B cell (primary cell): ENCODE measurements around the gene NKTR. TPM values are rescaled to one million over a fixed set of nuclear protein-coding genes. Genes with fewer than 3 reads are reported as not detected.

Experiments used
- ATAC-seq: fragments of 200-7000 bp; cut with Tn5 transposase; one replicate; pipeline ENCODE4 v1.10.0; 2021; ENCODE audit warnings: low read depth, mild to moderate bottlenecking, moderate number of reproducible peaks, moderate library complexity
- CTCF ChIA-PET: fragments of 350-600 bp; sonication (Branson Sonifier 250); formaldehyde crosslinking; loops from one replicate; lab custom pipeline; 2021; ENCODE audit warnings: antibody characterized with exemption, inconsistent platforms; lab: Charles Lee
- POLR2A ChIA-PET: fragments of 350-600 bp; sonication (Branson Sonifier 250); formaldehyde crosslinking; loops from one replicate; lab custom pipeline; 2021; ENCODE audit warnings: antibody characterized with exemption; lab: Charles Lee
- DNase-seq: peaks from one replicate; pipeline ENCODE4 v3.0.0; 2013
- H2AFZ ChIP-seq: 2 replicates; pipeline ENCODE4 v1.6.1; 2012; ENCODE audit warnings: mild to moderate bottlenecking, low read depth, low read length; ENCODE audit not compliant: insufficient read depth, poor library complexity, severe bottlenecking
- H3K27ac ChIP-seq, 2 donors: 1 replicate in 1 of 2; 2 replicates in 1 of 2; pipeline ENCODE4 v1.5.1; 2012 to 2013; ENCODE audit warnings: low read length in 2 of 2, mild to moderate bottlenecking in 2 of 2, moderate library complexity in 1 of 2
- H3K27me3 ChIP-seq, 4 experiments: fragments of 200-600 bp in 1 of 4; sonication (generic) in 1 of 4; replicated peaks in 1 of 4; 1 replicate in 2 of 4; 2 replicates in 2 of 4; pipeline versions ENCODE4 v1.6.1 to v1.7.0; 2013 to 2016; ENCODE audit warnings: low read length in 3 of 4, mild to moderate bottlenecking in 2 of 4, mixed read lengths in 1 of 4, moderate library complexity in 1 of 4; ENCODE audit not compliant: insufficient read depth in 4 of 4, control insufficient read depth in 3 of 4; ENCODE audit errors: control extremely low read depth in 1 of 4
- H3K36me3 ChIP-seq, 2 experiments: replicated peaks in 1 of 2; 1 replicate in 1 of 2; 2 replicates in 1 of 2; pipeline versions ENCODE4 v1.6.1 to v1.7.1; 2013; ENCODE audit warnings: low read length in 1 of 2; ENCODE audit not compliant: insufficient read depth in 2 of 2, control insufficient read depth in 1 of 2; ENCODE audit errors: control extremely low read depth in 1 of 2, extremely low read depth in 1 of 2
- H3K4me1 ChIP-seq, 2 donors: fragments of 200-600 bp in 1 of 2; sonication (generic) in 1 of 2; 1 replicate in 1 of 2; 2 replicates in 1 of 2; pipeline versions ENCODE4 v1.5.1 to v1.6.1; 2013 to 2017; ENCODE audit warnings: low read length in 2 of 2; ENCODE audit not compliant: control insufficient read depth in 2 of 2, insufficient read depth in 2 of 2
- H3K4me2 ChIP-seq: replicated peaks from 2 replicates; pipeline ENCODE3; 2012; ENCODE audit warnings: mild to moderate bottlenecking, low read depth, low read length; ENCODE audit not compliant: poor library complexity, severe bottlenecking
- H3K4me3 ChIP-seq, 5 experiments: fragments of 200-600 bp in 1 of 5; sonication (generic) in 1 of 5; 1 replicate in 3 of 5; 2 replicates in 2 of 5; pipeline versions ENCODE4 v1.5.1 to v1.7.0; 2011 to 2016; ENCODE audit warnings: low read length in 4 of 5, mild to moderate bottlenecking in 4 of 5, low read depth in 2 of 5, control low read depth in 1 of 5, moderate library complexity in 1 of 5; ENCODE audit not compliant: insufficient read depth in 1 of 5; ENCODE audit errors: control extremely low read depth in 1 of 5, extremely low read depth in 1 of 5
- H3K79me2 ChIP-seq: fragments of 200-600 bp; sonication (generic); one replicate; pipeline ENCODE4 v1.6.0; 2016; ENCODE audit warnings: low read length; ENCODE audit not compliant: control insufficient read depth, insufficient read depth
- H3K9ac ChIP-seq: fragments of 200-600 bp; sonication (generic); 2 replicates; pipeline ENCODE4 v1.6.1; 2017; ENCODE audit warnings: mild to moderate bottlenecking, low read length, moderate library complexity
- H3K9me3 ChIP-seq, 3 donors: one replicate each; pipeline versions ENCODE4 v1.6.1 to v1.7.1; 2013; ENCODE audit warnings: low read length in 2 of 3; ENCODE audit not compliant: control insufficient read depth in 2 of 3, insufficient read depth in 1 of 3; ENCODE audit errors: control extremely low read depth in 1 of 3
- H4K20me1 ChIP-seq: 2 replicates; pipeline ENCODE4 v1.6.0; 2012; ENCODE audit warnings: mild to moderate bottlenecking, low read length; ENCODE audit not compliant: insufficient read depth, control insufficient read depth, poor library complexity, severe bottlenecking
- H3K27ac Mint-ChIP-seq: one replicate; pipeline ENCODE4 v1.8.0; 2021; ENCODE audit warnings: mixed read lengths
- H3K27me3 Mint-ChIP-seq: one replicate; pipeline ENCODE4 v1.8.0; 2021; ENCODE audit warnings: mixed read lengths
- H3K4me1 Mint-ChIP-seq: one replicate; pipeline ENCODE4 v1.8.0; 2021; ENCODE audit warnings: mixed read lengths
- H3K4me3 Mint-ChIP-seq: one replicate; pipeline ENCODE4 v1.8.0; 2021; ENCODE audit warnings: mixed read lengths
- H3K9me3 Mint-ChIP-seq: one replicate; pipeline ENCODE4 v1.8.0; 2022; ENCODE audit warnings: mixed read lengths; ENCODE audit not compliant: insufficient read depth
- CTCF ChIP-seq: fragments of 200-600 bp; IDR thresholded peaks from one replicate; pipeline ENCODE4 v1.8.0; 2022; ENCODE audit warnings: antibody characterized with exemption, mild to moderate bottlenecking
- EZH2 ChIP-seq: IDR thresholded peaks from 2 replicates; pipeline ENCODE4 v1.6.1; 2012; ENCODE audit warnings: borderline replicate concordance, low read depth, mild to moderate bottlenecking, moderate library complexity, low read length; ENCODE audit not compliant: insufficient read depth, poor library complexity, severe bottlenecking
- WGBS: methylation state at CpG from one replicate; pipeline ENCODE4 v1.1.5; 2013; ENCODE audit warnings: missing lambda C conversion rate; ENCODE audit not compliant: insufficient coverage; 5-methylcytosine and 5-hydroxymethylcytosine counted together
- intact Hi-C: fragments of 100-400 bp; cut with micrococcal nuclease; formaldehyde crosslinking; loops from one replicate; pipeline ENCODE4 v1.10.0; 2022
- polyA plus RNA-seq: library from polyadenylated mRNA; depleted of rRNA; stranded (reverse); fragments of >200 nt; gene quantifications from 2 replicates; pipeline ENCODE4 v1.2.3, GENCODE V29; 2012
- total RNA-seq, 2 donors: library from RNA; stranded (reverse); fragments of 120-200 nt in 1 of 2; gene quantifications; 1 replicate in 1 of 2; 2 replicates in 1 of 2; pipeline versions ENCODE4 v1.2.3 to v1.2.4, GENCODE V29; 2013 to 2022

The NKTR gene
- total and polyA plus RNA-seq, 2 donors (not counting 1 experiment from before 2014, with no cell fraction given): 58.0 to 227 TPM

DNA sequence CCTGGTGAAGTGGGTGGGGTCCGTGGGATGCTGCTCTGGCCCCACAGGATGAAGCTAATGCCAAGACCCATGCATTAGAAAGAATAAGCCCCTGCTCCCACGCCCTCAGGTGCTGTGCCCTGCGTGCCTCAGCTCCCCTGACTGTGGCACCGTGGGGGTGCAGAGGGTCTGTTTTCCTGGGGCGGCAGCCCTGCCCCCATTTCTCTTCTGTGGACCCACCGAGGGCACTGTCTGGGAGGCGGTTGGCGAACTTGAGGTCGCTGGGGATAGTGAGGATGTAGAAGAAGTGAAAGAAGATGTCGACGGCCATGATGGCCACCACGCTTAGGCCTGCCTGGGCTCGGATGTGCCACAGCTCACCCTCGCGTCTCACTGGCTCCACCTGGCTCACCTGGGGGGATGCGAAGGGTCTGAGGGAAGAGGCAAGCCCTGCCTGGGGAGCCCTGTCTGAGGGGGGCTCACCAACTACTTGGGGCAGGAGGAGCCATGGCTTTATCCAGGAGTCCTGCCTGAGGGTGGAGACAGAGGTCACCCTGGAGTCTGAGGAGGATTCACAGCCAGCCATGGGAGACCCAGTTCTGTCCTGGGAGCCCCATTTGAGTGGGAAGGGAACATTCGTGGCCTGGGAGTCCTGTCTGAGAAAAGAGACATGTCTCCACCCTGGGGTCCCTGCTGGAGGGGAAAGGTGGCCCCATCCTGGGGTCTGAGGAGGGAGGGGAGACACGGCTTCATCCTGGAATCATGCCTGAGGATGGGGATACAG is 97.0 kb downstream of the NKTR start:
- 87% methylated on average over 18 of the region's 18 CpGs for WGBS
- ATAC-seq (no peak), DNase-seq (no peak)
- Mint-ChIP-seq H3K4me1 (no peaks in the 10 kb centered on the region), H3K4me3 (no peak overlapping the region), H3K27me3 (peaks cover 4% of the 10 kb centered on the region), H3K9me3 (no peaks in the 10 kb centered on the region), H3K27ac (no peak overlapping the region)
- Histone ChIP-seq H3K9ac (no peak overlapping the region), H3K9me3 (peaks cover 0 to 11% (median 0%) of the 10 kb centered on the region in 3 donors), H3K79me2 (no peaks in the 10 kb centered on the region), H3K27me3 (peaks cover 0 to 13% (median 0%) of the 10 kb centered on the region in 4 experiments), H3K36me3 (no peaks in the 10 kb centered on the region), H3K4me1 (no peaks in the 10 kb centered on the region), H3K27ac (no peak overlapping the region), H2AFZ (no peak overlapping the region), H4K20me1 (no peaks in the 10 kb centered on the region), H3K4me2 (no peak overlapping the region), H3K4me3 (no peak overlapping the region)
- CTCF ChIA-PET: interaction anchor here (1.4 kb wide), 1 partner anchor 11 kb away, joined by 4 read pairs; no protein-coding TSS in a partner anchor
- TF ChIP-seq EZH2 (no peak), CTCF (no peak)
- intact Hi-C loops: no loop called here
- POLR2A ChIA-PET: no interaction called here

Other genes starting within 250 kb of the NKTR start
- gene LYZL4, start 190.1 kb upstream of the NKTR start, total RNA-seq: not detected in 2 replicates
- not detected in 2 replicates for gene LYZL4, start 190.1 kb upstream of the NKTR start, polyA plus RNA-seq
- gene VIPR1, start 98.0 kb upstream of the NKTR start, total RNA-seq: 5.8 and 8.3 TPM in 2 replicates
- gene VIPR1, start 98.0 kb upstream of the NKTR start, polyA plus RNA-seq: 0.79 and 8.0 TPM in 2 replicates
- gene SEC22C, start 18.7 kb upstream of the NKTR start, total RNA-seq: 44.8 and 51.4 TPM in 2 replicates
- gene SEC22C, start 18.7 kb upstream of the NKTR start, polyA plus RNA-seq: 19.2 and 30.6 TPM in 2 replicates
- gene SS18L2, start 9.8 kb upstream of the NKTR start, total RNA-seq: 42.0 and 50.8 TPM in 2 replicates
- gene SS18L2, start 9.8 kb upstream of the NKTR start, polyA plus RNA-seq: 69.4 and 91.7 TPM in 2 replicates
- gene ZBTB47, start 53.0 kb downstream of the NKTR start, total RNA-seq: 1.6 TPM in 2 replicates
- 0.09 and 0.34 TPM in 2 replicates for gene ZBTB47, start 53.0 kb downstream of the NKTR start, polyA plus RNA-seq
- gene KLHL40, start 84.9 kb downstream of the NKTR start, total RNA-seq: not detected in 2 replicates
- gene KLHL40, start 84.9 kb downstream of the NKTR start, polyA plus RNA-seq: not detected in 2 replicates
- not detected in 2 replicates for gene HHATL, start 102.1 kb downstream of the NKTR start, total RNA-seq
- not detected in 2 replicates for gene HHATL, start 102.1 kb downstream of the NKTR start, polyA plus RNA-seq
- gene CCDC13, start 172.6 kb downstream of the NKTR start, total RNA-seq: 1.9 and 2.5 TPM in 2 replicates
- gene CCDC13, start 172.6 kb downstream of the NKTR start, polyA plus RNA-seq: 0.53 and 1.5 TPM in 2 replicates
- gene HIGD1A, start 203.8 kb downstream of the NKTR start, total RNA-seq: 16.5 and 18.4 TPM in 2 replicates
- gene HIGD1A, start 203.8 kb downstream of the NKTR start, polyA plus RNA-seq: 14.2 and 19.3 TPM in 2 replicates
- gene ACKR2, start 208.8 kb downstream of the NKTR start, total RNA-seq: 1.1 and 1.7 TPM in 2 replicates
- gene ACKR2, start 208.8 kb downstream of the NKTR start, polyA plus RNA-seq: 0.31 and 0.35 TPM in 2 replicates